ENCODE measurements around the gene ZDHHC21.

ZDHHC21 gene

GRCh38 chr9:14731294-14731981 is 38.2 kb upstream of the ZDHHC21 start:
- Histone ChIP-seq H3K27me3 (ENCODE audit: insufficient read depth, low read length) (no peaks in the 10 kb centered on the region), H3K9me3 (ENCODE audit: low read length) (no peaks in the 10 kb centered on the region), H3K9me2 (ENCODE audit: low read depth, low read length) (no peaks in the 10 kb centered on the region), H2AFZ (ENCODE audit: low read length) (no peak overlapping the region), H3F3A (ENCODE audit: insufficient read depth, low read length) (no peaks in the 10 kb centered on the region), H3K4me3 (ENCODE audit: low read depth, low read length, poor library complexity, severe bottlenecking) (no peak overlapping the region), H3K79me2 (ENCODE audit: insufficient read depth, low read length) (no peaks in the 10 kb centered on the region), H3K4me2 (ENCODE audit: low read length) (no peak overlapping the region), H3K27ac (ENCODE audit: low read depth, low read length, poor library complexity, severe bottlenecking) (no peak overlapping the region), H4K20me1 (ENCODE audit: insufficient read depth, low read length) (no peaks in the 10 kb centered on the region), H3K4me1 (ENCODE audit: insufficient read depth, low read length, severe bottlenecking) (no peaks in the 10 kb centered on the region), H3K36me3 (ENCODE audit: insufficient read depth, low read length) (no peaks in the 10 kb centered on the region), H3K9ac (ENCODE audit: low read length) (no peak overlapping the region)
- TF ChIP-seq EZH2 (IDR thresholded peaks at IDR 0.05; ENCODE audit: borderline replicate concordance, low read length) (no peak), CTCF (IDR thresholded peaks at IDR 0.05; ENCODE audit: low read length) (no peak)

- Histone ChIP-seq H2AFZ (ENCODE audit: low read length) (no peak overlapping the region), H3K4me2 (ENCODE audit: low read length) (no peak overlapping the region), H3K79me2 (ENCODE audit: insufficient read depth, low read length) (no peaks in the 10 kb centered on the region), H3K27me3 (ENCODE audit: insufficient read depth, low read length) (no peaks in the 10 kb centered on the region), H3K9me2 (ENCODE audit: low read depth, low read length) (no peaks in the 10 kb centered on the region), H3K36me3 (ENCODE audit: insufficient read depth, low read length) (no peaks in the 10 kb centered on the region), H4K20me1 (ENCODE audit: insufficient read depth, low read length) (no peaks in the 10 kb centered on the region), H3K27ac (ENCODE audit: low read depth, low read length, poor library complexity, severe bottlenecking) (no peak overlapping the region), H3K4me3 (ENCODE audit: low read depth, low read length, poor library complexity, severe bottlenecking) (no peak overlapping the region), H3K4me1 (ENCODE audit: insufficient read depth, low read length, severe bottlenecking) (no peaks in the 10 kb centered on the region), H3F3A (ENCODE audit: insufficient read depth, low read length) (no peaks in the 10 kb centered on the region), H3K9ac (ENCODE audit: low read length) (no peak overlapping the region), H3K9me3 (ENCODE audit: low read length) (no peaks in the 10 kb centered on the region)
- no peak for TF ChIP-seq CTCF (IDR thresholded peaks at IDR 0.05; ENCODE audit: low read length)
- TF ChIP-seq EZH2 (IDR thresholded peaks at IDR 0.05; ENCODE audit: borderline replicate concordance, low read length) = no peak
Observed at GRCh38 chr9:14730461-14730898, 37.2 kb upstream of the ZDHHC21 start.

- no peak overlapping the region for H3K4me3 ChIP-seq (ENCODE audit: low read depth, low read length, poor library complexity, severe bottlenecking)
- no peaks in the 10 kb centered on the region for H3K27me3 ChIP-seq (ENCODE audit: insufficient read depth, low read length)
- no peak overlapping the region for H3K27ac ChIP-seq (ENCODE audit: low read depth, low read length, poor library complexity, severe bottlenecking)
- H4K20me1 ChIP-seq (ENCODE audit: insufficient read depth, low read length) = no peaks in the 10 kb centered on the region
- no peaks in the 10 kb centered on the region for H3K9me2 ChIP-seq (ENCODE audit: low read depth, low read length)
- TF ChIP-seq CTCF (IDR thresholded peaks at IDR 0.05; ENCODE audit: low read length) = no peak
- no peak for TF ChIP-seq EZH2 (IDR thresholded peaks at IDR 0.05; ENCODE audit: borderline replicate concordance, low read length)
- H3K9me3 ChIP-seq (ENCODE audit: low read length) = no peaks in the 10 kb centered on the region
- no peak overlapping the region for H3K4me2 ChIP-seq (ENCODE audit: low read length)
- H3K36me3 ChIP-seq (ENCODE audit: insufficient read depth, low read length) = no peaks in the 10 kb centered on the region
- no peaks in the 10 kb centered on the region for H3K79me2 ChIP-seq (ENCODE audit: insufficient read depth, low read length)
- no peak overlapping the region for H2AFZ ChIP-seq (ENCODE audit: low read length)
- no peaks in the 10 kb centered on the region for H3F3A ChIP-seq (ENCODE audit: insufficient read depth, low read length)
- no peaks in the 10 kb centered on the region for H3K4me1 ChIP-seq (ENCODE audit: insufficient read depth, low read length, severe bottlenecking)
- H3K9ac ChIP-seq (ENCODE audit: low read length) = no peak overlapping the region
Observed at GRCh38 chr9:14723301-14723700, 30.1 kb upstream of the ZDHHC21 start.
